CD4-positive, CD25-positive, alpha-beta regulatory T cell (primary cell): Measurements from ENCODE around the gene FNIP2. TPM values are rescaled to one million over a fixed set of nuclear protein-coding genes. Genes with fewer than 3 reads are reported as not detected.

ENCODE experiments used
- ATAC-seq, 2 donors: fragments of 150-1000 bp; cut with Tn5 transposase; one replicate each; pipeline ENCODE4 v1.10.0; 2021; ENCODE audit warnings: low read depth in 2 of 2, moderate number of reproducible peaks in 2 of 2, moderate library complexity in 1 of 2
- DNase-seq, 3 donors: peaks; one replicate each; pipeline versions ENCODE4 v3.0.0 to v3.0.0-alpha.2; 2012 to 2022; ENCODE audit warnings: mixed read lengths in 1 of 3
- H3K27ac ChIP-seq: one replicate; pipeline ENCODE4 v1.7.0; 2013; ENCODE audit warnings: mild to moderate bottlenecking, low read length; ENCODE audit not compliant: insufficient read depth, poor library complexity, severe bottlenecking
- H3K27me3 ChIP-seq: one replicate; pipeline ENCODE4 v1.7.0; 2013; ENCODE audit warnings: low read length; ENCODE audit not compliant: control insufficient read depth, insufficient read depth
- H3K36me3 ChIP-seq: one replicate; pipeline ENCODE4 v1.7.0; 2013; ENCODE audit warnings: mild to moderate bottlenecking, low read length, moderate library complexity; ENCODE audit not compliant: control insufficient read depth, insufficient read depth
- H3K4me1 ChIP-seq: 2 replicates; pipeline ENCODE4 v1.7.0; 2013; ENCODE audit warnings: mild to moderate bottlenecking, low read length; ENCODE audit not compliant: insufficient read depth, control insufficient read depth, poor library complexity, severe bottlenecking
- H3K4me3 ChIP-seq: one replicate; pipeline ENCODE4 v1.7.0; 2013; ENCODE audit warnings: low read depth, mild to moderate bottlenecking, low read length, moderate library complexity
- H3K9me3 ChIP-seq, 2 experiments: 1 replicate in 1 of 2; 2 replicates in 1 of 2; pipeline ENCODE4 v1.7.0; 2013; ENCODE audit warnings: low read length in 2 of 2, mild to moderate bottlenecking in 1 of 2, moderate library complexity in 1 of 2; ENCODE audit not compliant: control insufficient read depth in 2 of 2
- H3K27ac Mint-ChIP-seq, 3 donors: one replicate each; pipeline ENCODE4 v1.8.0; 2020 to 2022; ENCODE audit warnings: mild to moderate bottlenecking in 3 of 3, mixed read lengths in 3 of 3, moderate library complexity in 2 of 3
- H3K27me3 Mint-ChIP-seq: one replicate; pipeline ENCODE4 v1.8.0; 2022; ENCODE audit warnings: mild to moderate bottlenecking, mixed read lengths
- H3K36me3 Mint-ChIP-seq: one replicate; pipeline ENCODE4 v1.8.0; 2020; ENCODE audit warnings: mixed read lengths
- H3K4me1 Mint-ChIP-seq, 4 donors: one replicate each; pipeline ENCODE4 v1.8.0; 2020 to 2022; ENCODE audit warnings: mixed read lengths in 4 of 4, mild to moderate bottlenecking in 1 of 4
- H3K4me3 Mint-ChIP-seq, 4 donors: one replicate each; pipeline ENCODE4 v1.8.0; 2020 to 2022; ENCODE audit warnings: mild to moderate bottlenecking in 4 of 4, mixed read lengths in 4 of 4, moderate library complexity in 3 of 4
- H3K9me3 Mint-ChIP-seq, 7 donors: one replicate each; pipeline ENCODE4 v1.8.0; 2020 to 2022; ENCODE audit warnings: mixed read lengths in 7 of 7, mild to moderate bottlenecking in 3 of 7, moderate library complexity in 2 of 7
- polyA plus RNA-seq, 4 donors: library from polyadenylated mRNA; unstranded; fragments of 300-500 nt; fragmentation: Illumina TruSeq; gene quantifications; one replicate each; pipeline ENCODE4 v1.2.3, GENCODE V29; 2021
- total RNA-seq: library from RNA; stranded (reverse); gene quantifications from one replicate; pipeline ENCODE4 v1.2.3, GENCODE V29; 2022

Gene FNIP2
- total and polyA plus RNA-seq, 5 donors from 2014 or later, result 1.5 to 8.9 (median 2.3) TPM

GRCh38 chr4:158865520-158866177 is 96.8 kb downstream of the FNIP2 start:
- Histone ChIP-seq H3K4me3 (no peak overlapping the region), H3K36me3 (peaks cover 3% of the 10 kb centered on the region), H3K27me3 (no peaks in the 10 kb centered on the region), H3K4me1 (no peaks in the 10 kb centered on the region), H3K9me3 (no peaks in the 10 kb centered on the region), H3K27ac (no peak overlapping the region)
- peaks cover 4 to 10% (median 8%) of the 10 kb centered on the region in 4 donors for H3K4me1 Mint-ChIP-seq
- H3K27me3 Mint-ChIP-seq, result no peaks in the 10 kb centered on the region
- H3K4me3 Mint-ChIP-seq, result no peak overlapping the region
- no peak for ATAC-seq
- DNase-seq, result peak in 1 of 3 donors; percentile 23
- H3K36me3 Mint-ChIP-seq, result peaks cover 44% of the 10 kb centered on the region
- H3K27ac Mint-ChIP-seq, result no peak overlapping the region
- no peaks in the 10 kb centered on the region for H3K9me3 Mint-ChIP-seq

GRCh38 chr4:158869001-158869400 is 100.2 kb downstream of the FNIP2 start:
- H3K27ac ChIP-seq, result no peak overlapping the region
- ATAC-seq (no peak), DNase-seq (no peak)
- peak overlapping the region in 1 of 3 donors; percentile 51 for H3K27ac Mint-ChIP-seq
- peaks cover 0 to 8% (median 2%) of the 10 kb centered on the region in 4 donors for H3K4me1 Mint-ChIP-seq
- no peaks in the 10 kb centered on the region for H3K27me3 Mint-ChIP-seq
- H3K27me3 ChIP-seq, result no peaks in the 10 kb centered on the region
- H3K36me3 Mint-ChIP-seq, result peaks cover 30% of the 10 kb centered on the region
- H3K4me3 Mint-ChIP-seq, result no peak overlapping the region
- no peak overlapping the region for H3K4me3 ChIP-seq
- H3K4me1 ChIP-seq, result no peaks in the 10 kb centered on the region
- H3K9me3 ChIP-seq, result no peaks in the 10 kb centered on the region
- no peaks in the 10 kb centered on the region for H3K36me3 ChIP-seq
- no peaks in the 10 kb centered on the region for H3K9me3 Mint-ChIP-seq

GRCh38 chr4:158869761-158870160 is 100.9 kb downstream of the FNIP2 start:
- H3K4me3 ChIP-seq, result no peak overlapping the region
- Mint-ChIP-seq H3K27me3 (no peaks in the 10 kb centered on the region), H3K36me3 (peaks cover 24% of the 10 kb centered on the region)

GRCh38 chr4:158870282-158870625 is 101.4 kb downstream of the FNIP2 start:
- peaks cover 0 to 5% (median 2%) of the 10 kb centered on the region in 4 donors for H3K4me1 Mint-ChIP-seq
- H3K27ac Mint-ChIP-seq, result peak overlapping the region in 2 of 3 donors; percentile 45 to 52

More at GRCh38 chr4:158869761-158870160, 100.9 kb downstream of the FNIP2 start:
- H3K27ac ChIP-seq, result no peak overlapping the region
- Mint-ChIP-seq H3K27ac (no peak overlapping the region), H3K4me3 (no peak overlapping the region), H3K4me1 (peaks cover 0 to 5% (median 2%) of the 10 kb centered on the region in 4 donors), H3K9me3 (no peaks in the 10 kb centered on the region)
- DNase-seq, result no peak
- no peaks in the 10 kb centered on the region for H3K27me3 ChIP-seq
- no peaks in the 10 kb centered on the region for H3K4me1 ChIP-seq
- H3K36me3 ChIP-seq, result no peaks in the 10 kb centered on the region
- H3K9me3 ChIP-seq, result no peaks in the 10 kb centered on the region
- ATAC-seq, result no peak

GRCh38 chr4:158870626-158871334 is 102.0 kb downstream of the FNIP2 start:
- Histone ChIP-seq H3K36me3 (no peaks in the 10 kb centered on the region), H3K4me1 (no peaks in the 10 kb centered on the region), H3K27ac (no peak overlapping the region), H3K9me3 (no peaks in the 10 kb centered on the region), H3K27me3 (no peaks in the 10 kb centered on the region), H3K4me3 (no peak overlapping the region)
- peaks cover 23% of the 10 kb centered on the region for H3K36me3 Mint-ChIP-seq
- no peaks in the 10 kb centered on the region for H3K27me3 Mint-ChIP-seq
- no peak for ATAC-seq
- peaks cover 0 to 5% (median 2%) of the 10 kb centered on the region in 4 donors for H3K4me1 Mint-ChIP-seq
- no peak for DNase-seq
- no peaks in the 10 kb centered on the region for H3K9me3 Mint-ChIP-seq
- H3K4me3 Mint-ChIP-seq, result no peak overlapping the region
- peak overlapping the region in 2 of 3 donors; percentile 45 to 52 for H3K27ac Mint-ChIP-seq

More at GRCh38 chr4:158870282-158870625, 101.4 kb downstream of the FNIP2 start:
- no peak for ATAC-seq
- H3K36me3 Mint-ChIP-seq, result peaks cover 23% of the 10 kb centered on the region
- Histone ChIP-seq H3K27ac (no peak overlapping the region), H3K4me1 (no peaks in the 10 kb centered on the region), H3K36me3 (no peaks in the 10 kb centered on the region), H3K9me3 (no peaks in the 10 kb centered on the region), H3K27me3 (no peaks in the 10 kb centered on the region), H3K4me3 (no peak overlapping the region)
- H3K27me3 Mint-ChIP-seq, result no peaks in the 10 kb centered on the region
- no peaks in the 10 kb centered on the region for H3K9me3 Mint-ChIP-seq
- DNase-seq, result no peak
- no peak overlapping the region for H3K4me3 Mint-ChIP-seq

GRCh38 chr4:158871335-158871724 is 102.5 kb downstream of the FNIP2 start:
- H3K9me3 Mint-ChIP-seq, result no peaks in the 10 kb centered on the region
- ATAC-seq (no peak), DNase-seq (no peak)
- no peaks in the 10 kb centered on the region for H3K4me1 ChIP-seq
- H3K27me3 Mint-ChIP-seq, result no peaks in the 10 kb centered on the region
- H3K36me3 Mint-ChIP-seq, result peaks cover 27% of the 10 kb centered on the region
- peaks cover 0 to 5% (median 2%) of the 10 kb centered on the region in 4 donors for H3K4me1 Mint-ChIP-seq
- no peak overlapping the region for H3K27ac ChIP-seq
- no peaks in the 10 kb centered on the region for H3K27me3 ChIP-seq
- H3K36me3 ChIP-seq, result no peaks in the 10 kb centered on the region
- H3K4me3 ChIP-seq, result no peak overlapping the region
- no peaks in the 10 kb centered on the region for H3K9me3 ChIP-seq
- no peak overlapping the region for H3K4me3 Mint-ChIP-seq
- no peak overlapping the region for H3K27ac Mint-ChIP-seq

- Mint-ChIP-seq H3K27me3 (no peaks in the 10 kb centered on the region), H3K9me3 (peaks cover 0 to 2% (median 0%) of the 10 kb centered on the region in 7 donors), H3K4me1 (peaks cover 0 to 5% (median 2%) of the 10 kb centered on the region in 4 donors), H3K36me3 (peaks cover 35% of the 10 kb centered on the region), H3K4me3 (no peak overlapping the region), H3K27ac (no peak overlapping the region)
- Histone ChIP-seq H3K27me3 (no peaks in the 10 kb centered on the region), H3K36me3 (peaks cover 4% of the 10 kb centered on the region), H3K4me3 (no peak overlapping the region), H3K27ac (no peak overlapping the region), H3K9me3 (no peaks in the 10 kb centered on the region), H3K4me1 (no peaks in the 10 kb centered on the region)
- ATAC-seq, result no peak
- DNase-seq, result no peak
These were observed 105.1 kb downstream of the FNIP2 start for GRCh38 chr4:158873795-158874401.
